ENCODE results near the gene ONECUT3. TPM values are rescaled to one million over a fixed set of nuclear protein-coding genes. Genes with fewer than 3 reads are reported as not detected.
A peak's percentile ranks its signal among the peaks of the same experiment; 100 is the strongest.

Gene ONECUT3
- polyA plus RNA-seq, 4 donors: 0.03 to 0.05 (median 0.03) TPM; not detected in 1

GRCh38 chr19:1826557-1827521, 73.5 kb downstream of the ONECUT3 start:
- DNase-seq (ENCODE audit: low read depth in 4 of 4, low spot score in 3 of 4): peak in 2 of 4 donors; percentile 50 to 53

DNA sequence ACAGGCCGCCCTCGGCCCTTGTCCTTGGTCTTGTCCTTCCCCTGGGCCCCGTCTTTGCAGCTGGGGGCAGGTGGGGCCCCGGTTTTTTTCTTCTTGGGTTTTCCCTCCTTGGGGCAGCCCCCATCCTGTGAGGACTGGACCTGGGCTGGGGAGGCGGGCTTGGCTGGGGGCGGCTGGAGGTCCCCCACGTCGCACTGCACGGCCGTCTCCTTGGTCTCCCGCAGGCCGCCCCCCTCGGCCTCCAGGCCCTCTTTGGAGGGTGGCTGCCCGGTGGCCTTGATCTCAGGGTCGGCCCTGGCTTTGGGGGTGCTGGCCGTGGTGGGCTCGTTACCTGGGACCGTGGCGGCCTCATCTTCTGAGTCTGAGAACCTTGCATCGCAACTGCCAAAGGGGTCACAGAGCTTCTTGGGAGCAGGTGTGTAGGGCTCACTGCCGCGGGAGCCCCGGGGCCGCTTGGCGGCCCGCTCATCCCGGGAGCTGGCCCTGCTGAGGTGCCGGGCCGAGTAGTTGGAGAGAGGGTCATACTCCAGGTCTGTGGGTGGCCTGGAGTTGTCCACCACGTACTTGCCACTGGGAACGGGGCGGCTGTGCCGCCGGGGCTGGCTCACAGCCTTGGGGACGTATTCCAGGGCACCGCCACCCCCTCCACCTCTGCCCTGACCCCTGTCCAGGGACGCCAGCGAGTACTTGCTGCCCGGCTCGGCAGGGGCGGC, 74.4 kb downstream of the ONECUT3 start:
- no peak for DNase-seq (ENCODE audit: low read depth in 4 of 4, low spot score in 3 of 4)

- no peak for DNase-seq (ENCODE audit: low read depth in 4 of 4, low spot score in 3 of 4)
These were observed 75.3 kb downstream of the ONECUT3 start for GRCh38 chr19:1828279-1829238.

DNA sequence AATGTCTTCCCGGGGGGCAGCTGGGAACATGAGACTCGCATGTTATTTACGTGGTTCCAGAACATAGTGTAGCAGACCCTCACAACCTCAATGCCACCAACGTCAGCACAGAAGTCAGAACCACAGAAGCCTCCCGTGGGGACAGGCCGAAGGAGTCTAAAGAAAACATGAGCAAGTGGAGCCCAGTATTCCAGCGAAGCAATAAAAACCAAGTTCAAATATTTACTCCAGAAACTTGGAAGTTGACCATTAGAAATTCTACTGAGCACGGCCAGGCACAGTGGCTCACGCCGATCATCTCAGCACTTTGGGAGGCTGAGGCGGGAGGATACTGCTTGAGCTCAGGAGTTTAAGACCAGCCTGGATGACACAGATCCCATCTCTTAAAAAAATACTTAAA, 76.7 kb downstream of the ONECUT3 start:
- no peak for DNase-seq (ENCODE audit: low read depth in 4 of 4, low spot score in 3 of 4)

GRCh38 chr19:1830568-1830967, 77.3 kb downstream of the ONECUT3 start:
- DNase-seq (ENCODE audit: low read depth in 4 of 4, low spot score in 3 of 4): no peak

Other genes starting within 250 kb of the ONECUT3 start
- gene ADAMTSL5, start 240.5 kb upstream of the ONECUT3 start, polyA plus RNA-seq (ENCODE audit: insufficient read length in 4 of 4): 1 to 10 TPM in 2 of 4 donors, under 1 TPM in 2; 0.79 to 2.5 (median 0.96) TPM
- gene PLK5, start 229.4 kb upstream of the ONECUT3 start, polyA plus RNA-seq (ENCODE audit: insufficient read length in 4 of 4): under 1 TPM; 0.11 to 0.70 (median 0.35) TPM
- 10 to 100 TPM; 21.8 to 33.4 (median 31.2) TPM for gene MEX3D, start 185.2 kb upstream of the ONECUT3 start, polyA plus RNA-seq (ENCODE audit: insufficient read length in 4 of 4)
- gene MBD3, start 160.6 kb upstream of the ONECUT3 start, polyA plus RNA-seq (ENCODE audit: insufficient read length in 4 of 4): 10 to 100 TPM; 43.1 to 80.9 (median 44.9) TPM
- gene UQCR11, start 148.0 kb upstream of the ONECUT3 start, polyA plus RNA-seq (ENCODE audit: insufficient read length in 4 of 4): 100 to 1,000 TPM in 2 of 4 donors, 10 to 100 TPM in 2; 86.3 to 159 (median 107) TPM
- gene TCF3, start 100.9 kb upstream of the ONECUT3 start, polyA plus RNA-seq (ENCODE audit: insufficient read length in 4 of 4): 100 to 1,000 TPM; 104 to 127 (median 108) TPM
- 1 to 10 TPM in 1 of 4 donors, under 1 TPM in 3; 0.36 to 2.0 (median 0.64) TPM for gene ATP8B3, start 58.8 kb downstream of the ONECUT3 start, polyA plus RNA-seq (ENCODE audit: insufficient read length in 4 of 4)
- gene REXO1, start 95.0 kb downstream of the ONECUT3 start, polyA plus RNA-seq (ENCODE audit: insufficient read length in 4 of 4): 10 to 100 TPM; 20.5 to 30.3 (median 21.7) TPM
- gene KLF16, start 110.1 kb downstream of the ONECUT3 start, polyA plus RNA-seq (ENCODE audit: insufficient read length in 4 of 4): 10 to 100 TPM in 1 of 4 donors, 1 to 10 TPM in 3; 4.5 to 10.2 (median 6.5) TPM
- gene ABHD17A, start 132.0 kb downstream of the ONECUT3 start, polyA plus RNA-seq (ENCODE audit: insufficient read length in 4 of 4): 10 to 100 TPM; 31.1 to 59.8 (median 36.2) TPM
- gene ADAT3, start 151.9 kb downstream of the ONECUT3 start, polyA plus RNA-seq (ENCODE audit: insufficient read length in 4 of 4): 1 to 10 TPM in 3 of 4 donors, under 1 TPM in 1; 0.96 to 5.2 (median 1.9) TPM
- 10 to 100 TPM; 44.6 to 97.3 (median 66.7) TPM for gene SCAMP4, start 151.9 kb downstream of the ONECUT3 start, polyA plus RNA-seq (ENCODE audit: insufficient read length in 4 of 4)
- gene CSNK1G2, start 187.7 kb downstream of the ONECUT3 start, polyA plus RNA-seq (ENCODE audit: insufficient read length in 4 of 4): 10 to 100 TPM; 44.1 to 68.8 (median 56.2) TPM

All from left renal pelvis (tissue), 4 donors.